ENCODE results near the gene EOLA2. TPM values are rescaled to one million over a fixed set of nuclear protein-coding genes. Genes with fewer than 3 reads are reported as not detected.

The EOLA2 gene
- total and polyA plus RNA-seq, 2 donors (not counting 3 experiments of a cell fraction or from before 2014, with no cell fraction given) = 24.3 to 33.0 TPM

DNA sequence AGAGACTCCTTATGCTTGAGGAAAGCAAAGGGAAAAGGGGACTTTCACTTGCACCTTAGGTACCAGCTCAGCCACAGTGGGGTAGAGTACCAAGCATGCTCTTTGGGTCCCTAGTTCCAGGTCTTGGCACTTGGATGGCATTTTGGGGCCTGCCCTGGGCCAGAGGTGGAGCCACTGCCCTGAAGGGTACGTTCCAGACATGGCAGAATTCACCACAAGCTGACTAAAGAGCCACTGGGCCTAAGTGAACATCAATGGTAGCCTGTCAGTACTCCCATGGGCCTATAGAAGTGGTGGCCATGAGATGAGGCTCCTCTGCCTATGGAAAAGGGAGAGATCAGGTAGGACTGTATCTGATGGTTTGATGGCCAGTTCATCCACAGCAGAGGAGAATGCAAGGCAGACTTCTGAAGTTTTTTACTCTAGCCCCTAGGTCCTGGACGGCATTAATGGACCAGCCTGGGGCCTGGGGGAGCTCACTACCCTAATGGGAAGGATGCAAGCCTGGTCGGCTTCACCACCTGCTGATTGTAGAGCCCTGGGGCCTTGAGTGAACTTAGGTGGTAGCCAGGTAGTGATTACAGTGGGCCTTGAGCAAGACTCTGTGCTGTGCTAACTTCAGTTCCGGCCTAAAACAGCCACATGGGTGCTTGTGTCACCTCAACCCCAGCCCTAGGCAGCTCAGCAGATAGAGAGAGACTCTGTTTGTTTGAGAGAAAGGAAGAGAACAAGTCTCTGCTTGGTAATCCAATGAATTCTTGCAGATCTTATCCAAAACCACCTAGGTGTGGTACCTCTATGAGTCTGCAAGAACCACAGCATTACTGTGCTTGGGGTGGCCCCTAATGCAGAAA, 28.7 kb downstream of the EOLA2 start:
- no peaks in the 10 kb centered on the region for H3K27me3 ChIP-seq (ENCODE audit: control insufficient read depth in 2 of 2, insufficient read depth in 2 of 2, low read length in 2 of 2)
- TF ChIP-seq POLR2AphosphoS5 (IDR thresholded peaks at IDR 0.05; ENCODE audit: insufficient read depth, low read depth, low read length) (no peak), FOS (IDR thresholded peaks at IDR 0.05; ENCODE audit: borderline replicate concordance, insufficient read depth, low read length) (no peak), POLR2A (IDR thresholded peaks at IDR 0.05; ENCODE audit: low read depth, low read length) (no peak), MYC (IDR thresholded peaks at IDR 0.05; ENCODE audit: low read depth, low read length) (no peak), GATA2 (IDR thresholded peaks at IDR 0.05; ENCODE audit: insufficient read depth, insufficient read length, low read depth, low read length) (no peak), EZH2 (IDR thresholded peaks at IDR 0.05; ENCODE audit: borderline replicate concordance, low read depth, low read length, severe bottlenecking) (no peak), JUN (IDR thresholded peaks at IDR 0.05; ENCODE audit: borderline replicate concordance, insufficient read depth, insufficient read length, low read depth) (no peak)
- TF ChIP-seq, protein P1, sequence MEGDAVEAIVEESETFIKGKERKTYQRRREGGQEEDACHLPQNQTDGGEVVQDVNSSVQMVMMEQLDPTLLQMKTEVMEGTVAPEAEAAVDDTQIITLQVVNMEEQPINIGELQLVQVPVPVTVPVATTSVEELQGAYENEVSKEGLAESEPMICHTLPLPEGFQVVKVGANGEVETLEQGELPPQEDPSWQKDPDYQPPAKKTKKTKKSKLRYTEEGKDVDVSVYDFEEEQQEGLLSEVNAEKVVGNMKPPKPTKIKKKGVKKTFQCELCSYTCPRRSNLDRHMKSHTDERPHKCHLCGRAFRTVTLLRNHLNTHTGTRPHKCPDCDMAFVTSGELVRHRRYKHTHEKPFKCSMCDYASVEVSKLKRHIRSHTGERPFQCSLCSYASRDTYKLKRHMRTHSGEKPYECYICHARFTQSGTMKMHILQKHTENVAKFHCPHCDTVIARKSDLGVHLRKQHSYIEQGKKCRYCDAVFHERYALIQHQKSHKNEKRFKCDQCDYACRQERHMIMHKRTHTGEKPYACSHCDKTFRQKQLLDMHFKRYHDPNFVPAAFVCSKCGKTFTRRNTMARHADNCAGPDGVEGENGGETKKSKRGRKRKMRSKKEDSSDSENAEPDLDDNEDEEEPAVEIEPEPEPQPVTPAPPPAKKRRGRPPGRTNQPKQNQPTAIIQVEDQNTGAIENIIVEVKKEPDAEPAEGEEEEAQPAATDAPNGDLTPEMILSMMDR (IDR thresholded peaks at IDR 0.05; ENCODE audit: extremely low read depth in 1 of 2, insufficient read depth in 1 of 2, low read depth in 1 of 2, low read length in 2 of 2) = no peak
- TF ChIP-seq, protein P2, sequence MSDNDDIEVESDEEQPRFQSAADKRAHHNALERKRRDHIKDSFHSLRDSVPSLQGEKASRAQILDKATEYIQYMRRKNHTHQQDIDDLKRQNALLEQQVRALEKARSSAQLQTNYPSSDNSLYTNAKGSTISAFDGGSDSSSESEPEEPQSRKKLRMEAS (IDR thresholded peaks at IDR 0.05; ENCODE audit: insufficient read depth, insufficient read length) = no peak
- no peak overlapping the region for H3K27ac ChIP-seq (ENCODE audit: insufficient read depth, low read depth, low read length)
- dilution Hi-C loops (cut with MboI; ENCODE audit: extremely low pct_ligation_motif_present, low sequenced_read_pairs) = no loop called here
- CTCF ChIA-PET = no interaction called here
- no peaks in the 10 kb centered on the region for H3K9me1 ChIP-seq (replicated peaks; ENCODE audit: control insufficient read depth, extremely low read depth, insufficient read depth, low read length)
- no peaks in the 10 kb centered on the region for H3K4me1 ChIP-seq (ENCODE audit: control insufficient read depth, extremely low read depth, insufficient read depth, low read length)
- H3K4me3 ChIP-seq (replicated peaks in 1 of 3; ENCODE audit: insufficient read depth in 1 of 3, low read depth in 1 of 3, low read length in 3 of 3) = no peak overlapping the region
- H3K36me3 ChIP-seq (ENCODE audit: control insufficient read depth in 2 of 2, extremely low read depth in 1 of 2, insufficient read depth in 2 of 2, low read length in 2 of 2) = no peaks in the 10 kb centered on the region
- BruUV-seq (replicated peaks) = no TSS peak
- DNase-seq (ENCODE audit: low read depth, low spot score) (no peak), FAIRE-seq (no peak)
- H3K79me2 ChIP-seq (ENCODE audit: control insufficient read depth, insufficient read depth, low read length) = no peaks in the 10 kb centered on the region
- no peaks in the 10 kb centered on the region for H4K20me1 ChIP-seq (replicated peaks; ENCODE audit: control insufficient read depth, extremely low read depth, insufficient read depth, low read length)
- intact Hi-C loops (cut with micrococcal nuclease) = no loop called here
- POLR2A ChIA-PET = no interaction called here
- no peak overlapping the region for H3K9ac ChIP-seq (replicated peaks; ENCODE audit: extremely low read depth, insufficient read depth, low read length)
- no peak overlapping the region for H2AFZ ChIP-seq (ENCODE audit: low read depth, low read length)
- no peaks in the 10 kb centered on the region for H3K9me3 ChIP-seq (replicated peaks; ENCODE audit: control insufficient read depth, insufficient read depth, low read length)
- no peak overlapping the region for H3K4me2 ChIP-seq (ENCODE audit: insufficient read depth, low read length)
